ENCODE measurements around the gene UNK.
A peak's percentile ranks its signal among the peaks of the same experiment; 100 is the strongest.

The UNK gene, protein sequence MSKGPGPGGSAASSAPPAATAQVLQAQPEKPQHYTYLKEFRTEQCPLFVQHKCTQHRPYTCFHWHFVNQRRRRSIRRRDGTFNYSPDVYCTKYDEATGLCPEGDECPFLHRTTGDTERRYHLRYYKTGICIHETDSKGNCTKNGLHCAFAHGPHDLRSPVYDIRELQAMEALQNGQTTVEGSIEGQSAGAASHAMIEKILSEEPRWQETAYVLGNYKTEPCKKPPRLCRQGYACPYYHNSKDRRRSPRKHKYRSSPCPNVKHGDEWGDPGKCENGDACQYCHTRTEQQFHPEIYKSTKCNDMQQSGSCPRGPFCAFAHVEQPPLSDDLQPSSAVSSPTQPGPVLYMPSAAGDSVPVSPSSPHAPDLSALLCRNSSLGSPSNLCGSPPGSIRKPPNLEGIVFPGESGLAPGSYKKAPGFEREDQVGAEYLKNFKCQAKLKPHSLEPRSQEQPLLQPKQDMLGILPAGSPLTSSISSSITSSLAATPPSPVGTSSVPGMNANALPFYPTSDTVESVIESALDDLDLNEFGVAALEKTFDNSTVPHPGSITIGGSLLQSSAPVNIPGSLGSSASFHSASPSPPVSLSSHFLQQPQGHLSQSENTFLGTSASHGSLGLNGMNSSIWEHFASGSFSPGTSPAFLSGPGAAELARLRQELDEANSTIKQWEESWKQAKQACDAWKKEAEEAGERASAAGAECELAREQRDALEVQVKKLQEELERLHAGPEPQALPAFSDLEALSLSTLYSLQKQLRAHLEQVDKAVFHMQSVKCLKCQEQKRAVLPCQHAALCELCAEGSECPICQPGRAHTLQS

GRCh38 chr17:75784473-75785015, at the start of gene UNK:
Gene UNK (plus strand): TSS chr17:75784806. CDS start chr17:75784881, 75 bp downstream.
- peak; percentile 98 for DNase-seq

- DNase-seq: no peak
Observed at GRCh38 chr17:75736173-75736835, 48.3 kb upstream of the UNK start.

- no peak for DNase-seq
Observed at GRCh38 chr17:75737133-75737962, 47.3 kb upstream of the UNK start.

GRCh38 chr17:75738218-75738802, 46.3 kb upstream of the UNK start:
- DNase-seq: peak in 1 of 2 donors; percentile 15

GRCh38 chr17:75739174-75739573, 45.4 kb upstream of the UNK start:
- no peak for DNase-seq

GRCh38 chr17:75739801-75740200, 44.8 kb upstream of the UNK start:
- DNase-seq: no peak

DNA sequence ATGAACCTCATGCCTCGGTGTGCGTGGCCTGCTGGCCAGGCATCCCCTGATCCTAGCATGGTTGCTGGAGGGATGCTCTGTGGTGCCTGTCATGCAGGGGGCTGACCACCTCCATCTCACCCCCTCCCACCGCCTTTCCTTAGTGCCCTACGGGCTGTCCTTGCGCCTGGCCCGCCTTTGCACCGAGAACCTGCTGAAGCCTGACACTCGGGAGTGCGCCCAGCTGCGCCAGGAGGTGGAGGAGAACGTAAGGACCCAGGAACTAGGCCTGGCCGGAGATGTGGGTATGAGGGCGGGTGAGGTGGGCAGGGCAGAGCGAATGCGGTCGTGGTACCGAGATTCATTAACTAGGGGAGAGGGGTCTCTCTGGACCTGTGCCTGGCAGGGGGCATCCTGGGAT, 44.4 kb upstream of the UNK start:
- no peak for DNase-seq

- DNase-seq: no peak
Observed at GRCh38 chr17:75740631-75741077, 44.0 kb upstream of the UNK start.

- DNase-seq: no peak
Observed at GRCh38 chr17:75742337-75742736, 42.3 kb upstream of the UNK start.

GRCh38 chr17:75743625-75744206, 40.9 kb upstream of the UNK start:
- no peak for DNase-seq

GRCh38 chr17:75748706-75749105, 35.9 kb upstream of the UNK start:
- no peak for DNase-seq

- peak; percentile 60 to 77 for DNase-seq
Observed at GRCh38 chr17:75749545-75750389, 34.8 kb upstream of the UNK start.

DNA sequence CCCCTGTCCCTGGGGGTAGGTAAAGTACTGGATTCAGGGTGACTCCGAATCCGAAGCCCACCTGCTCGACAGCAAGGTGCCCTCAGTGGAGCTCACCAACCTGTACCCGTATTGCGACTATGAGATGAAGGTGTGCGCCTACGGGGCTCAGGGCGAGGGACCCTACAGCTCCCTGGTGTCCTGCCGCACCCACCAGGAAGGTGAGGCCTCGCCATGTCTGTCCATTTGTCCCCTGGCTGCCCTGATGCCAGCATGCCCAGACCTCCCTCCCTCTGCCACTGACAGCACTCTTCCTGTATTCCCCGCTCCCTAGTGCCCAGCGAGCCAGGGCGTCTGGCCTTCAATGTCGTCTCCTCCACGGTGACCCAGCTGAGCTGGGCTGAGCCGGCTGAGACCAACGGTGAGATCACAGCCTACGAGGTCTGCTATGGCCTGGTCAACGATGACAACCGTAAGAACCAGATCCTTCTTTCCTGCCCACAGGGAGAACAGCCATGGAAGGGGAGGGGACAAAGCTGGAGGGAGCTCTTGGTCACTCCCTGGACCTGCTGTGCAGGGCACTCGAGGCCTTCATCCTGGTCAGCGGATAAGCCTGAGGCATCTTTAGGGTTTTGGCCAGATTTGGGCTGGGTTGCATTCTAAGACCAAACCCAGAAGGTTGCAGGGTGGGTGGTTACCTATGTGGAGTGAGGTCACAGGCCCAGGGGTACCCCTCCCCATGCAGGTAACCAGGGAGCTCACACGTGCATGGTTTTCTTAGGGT, 33.8 kb upstream of the UNK start:
- no peak for DNase-seq

- DNase-seq: no peak
Observed at GRCh38 chr17:75751676-75752404, 32.8 kb upstream of the UNK start.

- no peak for DNase-seq
Observed at GRCh38 chr17:75752405-75752709, 32.2 kb upstream of the UNK start.

DNA sequence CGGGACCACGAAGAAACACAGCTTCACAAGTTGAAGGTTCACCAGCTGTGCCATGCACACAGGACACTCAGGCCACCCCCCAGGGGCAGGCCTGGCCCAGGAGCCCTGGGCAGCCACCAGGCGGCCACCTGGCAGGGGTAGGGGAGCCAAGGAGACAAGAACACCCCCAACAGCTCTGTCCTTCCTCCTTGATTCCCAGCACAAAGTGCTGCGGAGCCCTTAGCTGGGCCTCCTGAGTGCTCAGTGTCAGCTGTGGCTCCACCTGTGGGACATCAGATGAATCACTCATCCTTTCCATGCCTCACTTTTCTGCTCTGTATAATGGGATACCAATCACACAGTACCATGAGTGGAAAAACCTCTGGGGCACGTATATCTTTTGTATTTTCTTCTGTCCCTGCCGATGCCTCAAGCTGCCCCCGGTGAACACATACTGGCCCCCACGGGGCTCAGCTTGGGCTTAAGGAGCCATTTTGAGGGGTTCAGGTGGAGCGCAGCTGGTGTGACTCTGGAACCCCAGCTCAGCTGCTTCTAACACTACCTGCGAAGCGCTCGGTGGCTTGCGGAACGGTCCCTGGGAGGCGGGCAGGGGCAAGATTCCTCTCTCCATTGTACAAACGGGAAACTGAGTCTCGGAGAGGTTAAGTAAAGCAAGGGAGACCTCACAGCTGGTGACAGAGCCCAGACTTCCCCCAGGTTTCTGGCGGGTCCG, 31.6 kb upstream of the UNK start:
- no peak for DNase-seq

- DNase-seq: peak; percentile 36 to 72
Observed at GRCh38 chr17:75753514-75754377, 30.9 kb upstream of the UNK start.
